H1 (cell line): Measurements from ENCODE around the gene LSM6. TPM values are rescaled to one million over a fixed set of nuclear protein-coding genes. Genes with fewer than 3 reads are reported as not detected.

Experiments used
- RAD21 ChIP-seq, 2 experiments: IDR thresholded peaks in 1 of 2; conservative IDR thresholded peaks in 1 of 2; 2 replicates each; pipeline ENCODE4 v1.6.1; 2011; ENCODE audit warnings: low read depth in 2 of 2, low read length in 2 of 2, improper control_type of control experiment in 1 of 2, inconsistent platforms in 1 of 2, mild to moderate bottlenecking in 1 of 2, moderate library complexity in 1 of 2
- RFX5 ChIP-seq: IDR thresholded peaks from 2 replicates; pipeline ENCODE4 v1.6.1; 2011; ENCODE audit warnings: low read depth, low read length, improper control_type of control experiment, borderline replicate concordance
- SAP30 ChIP-seq: fragments of 300-600 bp; sonication (generic); IDR thresholded peaks from 2 replicates; pipeline ENCODE4 v1.7.1; 2012; ENCODE audit warnings: low read length, moderate library complexity, mild to moderate bottlenecking, inconsistent platforms; ENCODE audit not compliant: insufficient read depth, insufficient replicate concordance
- TCF12 ChIP-seq: IDR thresholded peaks from 2 replicates; pipeline ENCODE4 v1.6.1; 2011; ENCODE audit warnings: low read depth, mild to moderate bottlenecking, low read length
- ZNF274 ChIP-seq: IDR thresholded peaks from 2 replicates; pipeline ENCODE4 v1.7.0; 2012; ENCODE audit warnings: low read length, borderline replicate concordance; ENCODE audit errors: extremely low read depth
- polyA plus RNA-seq, 7 experiments: library from polyadenylated mRNA; depleted of rRNA in 3 of 7; stranded (reverse) in 5 of 7; unstranded in 2 of 7; fragments of >200 nt in 5 of 7; fragments of 200-250 nt in 2 of 7; gene quantifications; 1 replicate in 5 of 7; 2 replicates in 1 of 7; 4 replicates in 1 of 7; pipeline versions ENCODE4 v1.2.1 to v1.2.3, GENCODE V29; 2011 to 2013; ENCODE audit warnings: missing spikeins in 2 of 7, mixed read lengths in 2 of 7
- total RNA-seq: library from RNA; stranded (reverse); fragmentation: NEBNext Ultra II Directional; extraction: Animal tissue kit (Norgen Biotek cat#: 25700); gene quantifications from 2 replicates; pipeline ENCODE4 v1.2.1, GENCODE V29; 2021

LSM6 gene
- total and polyA plus RNA-seq, 2 of the 8 experiments (the other 6 are each of a cell fraction or from before 2014, with no cell fraction given), result 40.2 to 63.4 TPM

DNA sequence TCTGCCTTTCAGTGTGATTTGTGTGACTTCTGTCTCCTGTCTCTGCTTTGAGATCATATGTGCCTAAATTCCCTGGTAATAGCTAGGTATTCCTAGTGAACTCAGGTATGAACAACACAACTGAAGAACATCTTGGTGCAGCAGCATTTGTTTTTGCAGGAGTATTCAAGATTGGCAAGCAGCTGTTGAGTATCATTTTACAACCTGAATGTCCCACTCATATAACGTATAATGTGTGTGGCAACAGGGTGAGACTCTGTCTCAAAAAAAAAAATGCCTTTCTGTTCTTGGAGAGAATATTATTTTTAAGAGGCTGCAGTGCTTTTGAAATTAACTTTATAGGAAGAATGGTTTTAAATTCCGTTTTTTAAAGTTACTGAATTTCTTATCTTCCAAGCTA, 7.7 kb downstream of the LSM6 start (continued):
- no peak for TF ChIP-seq ZNF274
- TF ChIP-seq SAP30, result no peak
- TF ChIP-seq RAD21 (IDR thresholded peaks at IDR 0.05 in 1 of 2, conservative IDR thresholded peaks at IDR 0.05 in 1 of 2; ENCODE audit: low read depth in 2 of 2, low read length in 2 of 2), result no peak
- TF ChIP-seq RFX5, result no peak
- no peak for TF ChIP-seq TCF12
